ENCODE data around the gene NOTCH3. TPM values are rescaled to one million over a fixed set of nuclear protein-coding genes. Genes with fewer than 3 reads are reported as not detected.

Gene NOTCH3
- total RNA-seq, 1 experiment from 2014 or later, result 39.4 TPM

- POLR2A ChIA-PET, result no interaction called here
- H3K36me3 ChIP-seq (ENCODE audit: control insufficient read depth in 1 of 2, insufficient read depth in 2 of 2, low read length in 2 of 2), result no peaks in the 10 kb centered on the region
- CTCF ChIA-PET, result no interaction called here
- no peaks in the 10 kb centered on the region for H3K9me2 ChIP-seq (ENCODE audit: insufficient read depth)
- TF ChIP-seq FOSL1 (IDR thresholded peaks at IDR 0.05; ENCODE audit: low read depth) (no peak), ZFX (IDR thresholded peaks at IDR 0.05) (no peak), SIN3A (IDR thresholded peaks at IDR 0.05; ENCODE audit: low read depth) (no peak), CEBPB (IDR thresholded peaks at IDR 0.05; ENCODE audit: low read depth) (no peak), POLR2A (IDR thresholded peaks at IDR 0.05; ENCODE audit: borderline replicate concordance, extremely low read depth, insufficient read depth, insufficient read length) (no peak), ATF3 (IDR thresholded peaks at IDR 0.05) (no peak), EGR1 (IDR thresholded peaks at IDR 0.05; ENCODE audit: low read depth) (no peak), TCF7L2 (IDR thresholded peaks at IDR 0.05; ENCODE audit: borderline replicate concordance, extremely low read depth, insufficient read depth, insufficient read length) (no peak), CTCF (IDR thresholded peaks at IDR 0.05 in 2 of 3, conservative IDR thresholded peaks at IDR 0.05 in 1 of 3; ENCODE audit: borderline replicate concordance in 1 of 3, insufficient read depth in 1 of 3, low read depth in 2 of 3, low read length in 2 of 3) (no peak), SP1 (IDR thresholded peaks at IDR 0.05; ENCODE audit: low read depth) (no peak), ELF1 (IDR thresholded peaks at IDR 0.05; ENCODE audit: borderline replicate concordance, low read depth) (no peak), POLR2AphosphoS5 (IDR thresholded peaks at IDR 0.05; ENCODE audit: low read depth, low read length) (no peak), ZNF274 (IDR thresholded peaks at IDR 0.05; ENCODE audit: low read depth, low read length) (no peak), RAD21 (IDR thresholded peaks at IDR 0.05; ENCODE audit: low read depth) (no peak), EZH2 (IDR thresholded peaks at IDR 0.05) (no peak)
- DNase-seq (ENCODE audit: low read depth, low spot score) (no peak), ATAC-seq (no peak)
- H3K4me2 ChIP-seq (ENCODE audit: low read length), result no peak overlapping the region
- no peaks in the 10 kb centered on the region for H4K20me1 ChIP-seq (ENCODE audit: insufficient read depth)
- no peaks in the 10 kb centered on the region for H3K9me3 ChIP-seq (ENCODE audit: control insufficient read depth in 1 of 2, insufficient read depth in 1 of 2, low read depth in 1 of 2, low read length in 2 of 2)
- intact Hi-C loops (cut with micrococcal nuclease), result no loop called here
- peaks cover 11 to 17% of the 10 kb centered on the region in 2 experiments for H3K4me1 ChIP-seq (ENCODE audit: control insufficient read depth in 1 of 2, insufficient read depth in 2 of 2, low read length in 2 of 2)
- no peaks in the 10 kb centered on the region for H3K27me3 ChIP-seq (ENCODE audit: insufficient read depth, low read length)
- H3K27ac ChIP-seq (ENCODE audit: low read depth, low read length), result no peak overlapping the region
- H3K9ac ChIP-seq (ENCODE audit: low read length), result no peak overlapping the region
- H3K79me2 ChIP-seq (ENCODE audit: insufficient read depth, low read length), result no peaks in the 10 kb centered on the region
- no peak overlapping the region for H2AFZ ChIP-seq (ENCODE audit: low read depth, low read length, poor library complexity, severe bottlenecking)
- no peak overlapping the region for H3K4me3 ChIP-seq (replicated peaks in 1 of 2; ENCODE audit: low read depth in 1 of 2, low read length in 2 of 2)
- RAD21 ChIA-PET (ENCODE audit: low non-redundant PET in 1 of 2, low total read pairs in 2 of 2, uncharacterized antibody in 2 of 2, unreplicated experiment in 2 of 2), result no interaction called here
- BruUV-seq (replicated peaks), result no TSS peak
Observed at GRCh38 chr19:15212711-15213110, 11.9 kb upstream of the NOTCH3 start.
